Measurements from ENCODE around the gene C2orf92.

C2orf92 gene

DNA sequence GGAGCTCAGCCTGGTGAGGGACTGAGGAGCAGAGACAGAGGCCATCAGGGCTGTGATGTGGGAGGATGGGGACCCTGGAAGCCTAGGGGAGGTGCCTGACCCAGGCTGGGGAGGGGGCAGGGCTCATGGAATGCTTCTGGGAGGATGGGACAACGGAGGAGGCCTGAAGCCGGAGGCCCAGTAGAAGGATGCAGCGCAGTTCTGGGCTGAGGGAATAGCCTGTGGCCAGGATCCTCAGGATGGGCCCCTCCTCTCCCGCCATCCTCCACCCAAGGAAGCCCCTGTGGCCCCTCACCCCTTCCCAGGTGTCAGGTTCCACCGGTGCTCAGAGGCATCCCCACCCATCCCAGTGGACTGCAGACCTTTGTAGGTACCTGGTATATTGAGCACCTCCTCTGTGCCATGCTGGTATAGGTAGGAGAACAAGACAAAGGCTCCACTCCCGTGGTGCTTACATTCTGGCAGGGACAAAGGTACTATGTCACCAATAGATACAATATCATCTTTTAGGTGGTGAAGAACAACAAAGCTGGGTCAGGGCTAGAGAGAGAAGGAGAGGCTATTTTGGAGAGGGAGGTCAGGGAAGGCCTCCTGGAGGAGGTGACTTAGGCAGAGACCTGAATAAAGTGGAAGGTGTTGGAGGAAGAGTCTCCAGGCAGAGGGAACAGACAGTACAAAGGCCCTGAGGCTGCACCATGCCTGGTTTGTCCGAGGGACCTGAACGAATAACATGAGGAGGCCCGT is 46.6 kb downstream of the C2orf92 start:
- Mint-ChIP-seq H3K27ac (peak overlapping the region; percentile 97 to 99), H3K9me3 (no peaks in the 10 kb centered on the region), H3K4me3 (peak overlapping the region; percentile 95 to 96), H3K27me3 (no peaks in the 10 kb centered on the region), H3K4me1 (ENCODE audit: low read depth in 2 of 2) (peaks cover 81 to 87% of the 10 kb centered on the region in 2 donors), H3K36me3 (ENCODE audit: insufficient read depth) (peaks cover 70% of the 10 kb centered on the region)
- DNase-seq (no peak), ATAC-seq (replicated peaks) (no peak)

DNA sequence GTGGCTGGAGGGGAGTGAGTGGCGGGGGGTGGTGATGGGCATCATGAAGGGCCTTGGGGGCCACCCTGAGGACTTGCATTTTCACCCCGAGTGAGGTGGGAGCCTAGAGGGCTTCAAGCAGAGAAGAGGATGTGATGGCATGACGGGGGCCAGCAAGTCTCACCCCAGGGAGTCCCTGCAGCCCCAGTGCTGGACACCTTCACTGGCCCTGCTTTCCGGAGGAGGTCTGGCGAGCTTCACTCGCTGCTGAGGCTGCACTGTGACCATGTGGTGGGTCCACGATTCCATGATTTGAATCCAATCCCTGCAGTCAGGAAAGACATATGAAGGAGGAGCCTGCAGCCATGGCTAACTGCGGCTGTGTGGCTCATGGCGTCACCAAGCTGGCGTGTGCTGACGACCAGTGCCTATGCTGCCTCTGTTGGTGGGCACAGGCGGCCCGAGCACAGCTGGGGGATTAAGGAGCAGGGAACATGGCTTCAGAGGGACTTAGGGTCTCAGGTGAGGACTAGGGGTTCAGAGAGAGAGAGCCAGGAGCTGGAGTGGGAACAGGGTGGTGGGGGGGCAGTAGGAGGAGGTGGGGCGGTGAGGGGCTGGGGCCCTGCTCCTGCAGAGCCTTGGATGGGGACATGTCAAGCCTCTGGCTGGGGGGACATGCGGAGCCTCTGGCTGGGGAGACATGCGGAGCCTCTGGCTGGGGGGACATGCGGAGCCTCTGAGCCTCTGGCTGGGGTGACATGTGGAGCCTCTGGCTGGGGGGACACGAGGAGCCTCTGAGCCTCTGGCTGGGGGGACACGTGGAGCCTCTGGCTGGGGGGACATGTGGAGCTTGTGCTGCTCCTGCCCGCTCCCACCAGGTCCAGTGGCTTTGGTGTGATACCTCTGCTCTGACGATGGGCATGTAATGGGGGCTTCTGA is 47.4 kb downstream of the C2orf92 start:
- no peak for DNase-seq
- peaks cover 77% of the 10 kb centered on the region for H3K36me3 Mint-ChIP-seq (ENCODE audit: insufficient read depth)

GRCh38 chr2:97717613-97717995 is 48.1 kb downstream of the C2orf92 start:
- ATAC-seq (replicated peaks) (no peak), DNase-seq (no peak)
- Mint-ChIP-seq H3K36me3 (ENCODE audit: insufficient read depth) (peaks cover 79% of the 10 kb centered on the region), H3K4me3 (peak overlapping the region; percentile 95 to 96), H3K27me3 (no peaks in the 10 kb centered on the region), H3K27ac (peak overlapping the region; percentile 97 to 99), H3K9me3 (no peaks in the 10 kb centered on the region), H3K4me1 (ENCODE audit: low read depth in 2 of 2) (peaks cover 69 to 79% of the 10 kb centered on the region in 2 donors)

More for the DNA sequence above, 47.4 kb downstream of the C2orf92 start:
- no peaks in the 10 kb centered on the region for H3K27me3 Mint-ChIP-seq
- H3K4me3 Mint-ChIP-seq, result peak overlapping the region; percentile 95 to 96
- no peak for ATAC-seq (replicated peaks)
- H3K4me1 Mint-ChIP-seq (ENCODE audit: low read depth in 2 of 2), result peaks cover 74 to 81% of the 10 kb centered on the region in 2 donors
- H3K27ac Mint-ChIP-seq, result peak overlapping the region; percentile 97 to 99
- H3K9me3 Mint-ChIP-seq, result no peaks in the 10 kb centered on the region

DNA sequence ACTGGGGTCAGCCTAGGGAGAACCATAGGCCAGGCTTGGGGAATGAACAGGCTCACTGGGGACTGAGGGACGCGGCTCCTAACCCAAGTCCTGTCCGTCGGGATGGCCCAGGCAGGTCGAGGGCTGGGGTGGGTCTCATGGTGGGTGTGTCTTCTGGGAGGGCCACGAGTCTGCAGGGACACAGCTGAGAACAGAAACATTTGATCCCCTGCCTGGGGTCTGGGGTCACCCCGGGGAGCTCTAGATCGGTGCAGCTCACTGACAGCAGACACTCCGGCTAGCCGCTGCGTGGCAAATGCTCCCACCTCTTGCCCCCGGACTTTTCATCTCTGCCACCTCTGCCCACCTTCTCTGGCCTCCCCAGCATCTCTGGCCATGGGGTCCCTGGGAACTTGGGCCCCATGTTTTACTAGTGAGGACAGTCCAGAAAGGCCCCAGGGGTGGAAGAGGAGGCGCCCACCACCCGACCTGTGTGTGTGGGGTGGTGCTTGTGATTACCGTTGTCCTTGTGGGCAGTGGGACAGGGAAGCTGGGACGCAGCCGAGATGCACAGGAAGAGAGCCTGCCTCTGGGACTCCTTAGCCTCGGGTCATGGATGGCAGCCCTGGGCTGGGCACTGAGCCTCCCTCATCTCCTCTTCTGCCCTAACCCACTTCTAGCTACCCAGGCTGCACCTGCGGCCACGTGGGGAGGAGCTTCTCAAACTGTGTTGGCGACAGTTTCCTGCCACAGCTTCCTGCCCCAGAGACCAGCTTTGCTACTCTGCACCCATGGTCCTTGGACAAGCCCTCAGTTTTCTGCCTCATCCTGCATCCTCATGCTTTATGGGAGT is 48.8 kb downstream of the C2orf92 start:
- ATAC-seq (replicated peaks) (peak; percentile 85), DNase-seq (peak; percentile 73 to 77 (median 74))
- H3K27ac Mint-ChIP-seq, result peak overlapping the region; percentile 97 to 99

DNA sequence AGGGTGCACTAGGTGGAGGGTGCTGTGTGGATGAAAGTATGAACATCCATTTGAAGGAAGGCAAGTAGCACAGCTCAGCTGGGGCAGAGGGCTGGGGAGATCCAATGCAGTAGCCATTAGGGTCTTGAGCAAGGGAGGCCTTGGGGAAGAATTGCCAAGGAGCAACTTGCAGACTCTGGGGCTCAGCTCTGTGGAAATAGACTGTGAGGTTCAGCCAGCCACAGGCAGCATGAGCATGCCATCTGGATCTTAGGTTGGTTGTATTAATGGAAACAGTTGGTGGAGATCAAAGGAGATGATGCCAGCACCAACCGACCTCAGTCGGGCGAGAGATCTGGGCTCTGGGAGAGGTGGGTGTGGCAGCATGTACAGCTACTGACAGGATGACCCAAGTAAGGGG is 49.4 kb downstream of the C2orf92 start:
- Mint-ChIP-seq H3K27ac (peak overlapping the region; percentile 97 to 99), H3K4me1 (ENCODE audit: low read depth in 2 of 2) (peaks cover 70 to 80% of the 10 kb centered on the region in 2 donors), H3K4me3 (peak overlapping the region; percentile 95 to 96), H3K9me3 (no peaks in the 10 kb centered on the region), H3K36me3 (ENCODE audit: insufficient read depth) (peaks cover 85% of the 10 kb centered on the region), H3K27me3 (no peaks in the 10 kb centered on the region)
- ATAC-seq (replicated peaks) (peak; percentile 14), DNase-seq (no peak)

More for the DNA sequence above, 48.8 kb downstream of the C2orf92 start:
- Mint-ChIP-seq H3K36me3 (ENCODE audit: insufficient read depth) (peaks cover 86% of the 10 kb centered on the region), H3K4me1 (ENCODE audit: low read depth in 2 of 2) (peaks cover 72 to 80% of the 10 kb centered on the region in 2 donors), H3K27me3 (no peaks in the 10 kb centered on the region), H3K9me3 (no peaks in the 10 kb centered on the region), H3K4me3 (peak overlapping the region; percentile 95 to 96)

- H3K9me3 Mint-ChIP-seq, result no peaks in the 10 kb centered on the region
- H3K4me3 Mint-ChIP-seq, result peak overlapping the region; percentile 95 to 96
- DNase-seq (no peak), ATAC-seq (replicated peaks) (no peak)
- no peaks in the 10 kb centered on the region for H3K27me3 Mint-ChIP-seq
- peaks cover 74 to 79% of the 10 kb centered on the region in 2 donors for H3K4me1 Mint-ChIP-seq (ENCODE audit: low read depth in 2 of 2)
- H3K36me3 Mint-ChIP-seq (ENCODE audit: insufficient read depth), result peaks cover 85% of the 10 kb centered on the region
- peak overlapping the region; percentile 97 to 99 for H3K27ac Mint-ChIP-seq
Measured at GRCh38 chr2:97719362-97720155, 50.0 kb downstream of the C2orf92 start.

DNA sequence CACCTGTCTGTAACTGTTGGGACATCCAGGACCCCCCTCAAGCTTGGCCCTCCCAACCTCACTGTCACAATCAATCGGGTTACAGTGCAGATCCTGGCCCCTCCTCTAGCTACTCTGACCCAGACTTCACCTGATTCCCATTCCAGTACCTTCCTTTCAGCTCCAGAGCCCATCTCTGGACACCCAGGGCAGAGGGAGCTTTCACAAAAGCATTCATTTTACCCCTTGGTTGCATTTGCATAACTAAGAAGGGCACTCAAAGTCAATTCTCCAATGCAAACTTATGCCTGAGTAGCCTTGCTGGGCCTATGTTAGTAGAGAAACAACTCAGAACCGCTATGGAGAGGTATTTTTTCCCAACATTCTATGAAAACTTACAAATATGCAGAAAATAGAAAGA is 51.2 kb downstream of the C2orf92 start:
- Mint-ChIP-seq H3K4me1 (ENCODE audit: low read depth in 2 of 2) (peaks cover 76 to 78% of the 10 kb centered on the region in 2 donors), H3K9me3 (no peaks in the 10 kb centered on the region), H3K27me3 (no peaks in the 10 kb centered on the region), H3K4me3 (peak overlapping the region; percentile 95 to 96), H3K27ac (peak overlapping the region; percentile 90 to 99), H3K36me3 (ENCODE audit: insufficient read depth) (peaks cover 89% of the 10 kb centered on the region)
- ATAC-seq (replicated peaks) (no peak), DNase-seq (no peak)

GRCh38 chr2:97722227-97722626 is 52.7 kb downstream of the C2orf92 start:
- no peaks in the 10 kb centered on the region for H3K27me3 Mint-ChIP-seq
- H3K4me3 Mint-ChIP-seq, result peak overlapping the region; percentile 95 to 96
- H3K4me1 Mint-ChIP-seq (ENCODE audit: low read depth in 2 of 2), result peaks cover 70 to 77% of the 10 kb centered on the region in 2 donors
- ATAC-seq (replicated peaks), result no peak
- no peaks in the 10 kb centered on the region for H3K9me3 Mint-ChIP-seq
- H3K27ac Mint-ChIP-seq, result peak overlapping the region; percentile 63 to 80
- H3K36me3 Mint-ChIP-seq (ENCODE audit: insufficient read depth), result peaks cover 94% of the 10 kb centered on the region
- DNase-seq, result no peak

DNA sequence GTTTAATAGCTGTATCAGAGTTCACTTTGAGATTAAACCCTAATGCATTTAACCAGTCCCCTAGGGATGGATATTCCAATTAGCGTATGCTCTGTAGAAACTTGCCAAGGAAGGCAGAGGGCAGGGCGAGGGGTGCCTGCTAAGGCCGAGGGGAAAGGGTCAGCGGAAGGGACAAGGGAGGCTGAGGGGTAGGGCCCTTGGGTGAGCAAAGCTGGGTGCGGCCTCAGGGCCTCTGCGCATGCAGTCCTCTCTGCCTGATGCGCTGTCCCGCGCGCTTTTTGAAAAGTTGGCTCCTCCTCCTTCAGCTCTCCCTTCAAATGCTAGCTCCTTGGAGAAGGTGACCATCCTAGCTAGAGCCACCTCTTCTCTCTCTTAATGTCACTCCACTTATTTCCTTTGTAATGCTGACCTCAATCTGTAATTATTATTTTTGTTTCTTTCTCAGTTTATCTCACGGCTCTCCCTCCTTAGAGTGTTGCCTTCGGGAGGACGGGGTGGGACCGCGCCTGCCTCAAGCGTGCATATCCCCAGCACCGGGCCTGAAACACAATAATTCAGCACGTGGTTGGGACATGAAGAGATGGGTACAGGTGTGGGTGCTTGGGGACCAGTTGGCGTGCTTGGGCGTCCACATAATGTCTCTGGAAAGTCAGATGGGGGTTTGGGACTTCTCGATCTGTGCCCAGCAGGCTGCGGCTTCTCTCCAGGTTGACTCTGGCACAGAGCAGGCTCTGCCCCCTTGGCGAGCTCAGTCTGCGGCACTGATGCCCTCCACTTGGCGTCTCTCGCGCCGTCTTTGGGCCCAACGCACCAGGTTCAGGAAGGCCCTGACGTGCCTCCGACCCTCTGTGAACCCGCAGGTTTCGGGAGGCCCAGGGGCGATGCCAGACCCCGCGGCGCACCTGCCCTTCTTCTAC is 53.9 kb downstream of the C2orf92 start:
- DNase-seq (no peak), ATAC-seq (replicated peaks) (no peak)
- Mint-ChIP-seq H3K36me3 (ENCODE audit: insufficient read depth) (peaks cover 96% of the 10 kb centered on the region), H3K27me3 (no peaks in the 10 kb centered on the region), H3K4me3 (peak overlapping the region; percentile 95 to 96), H3K4me1 (ENCODE audit: low read depth in 2 of 2) (peaks cover 73 to 78% of the 10 kb centered on the region in 2 donors), H3K27ac (peak overlapping the region; percentile 63 to 80), H3K9me3 (no peaks in the 10 kb centered on the region)

DNA sequence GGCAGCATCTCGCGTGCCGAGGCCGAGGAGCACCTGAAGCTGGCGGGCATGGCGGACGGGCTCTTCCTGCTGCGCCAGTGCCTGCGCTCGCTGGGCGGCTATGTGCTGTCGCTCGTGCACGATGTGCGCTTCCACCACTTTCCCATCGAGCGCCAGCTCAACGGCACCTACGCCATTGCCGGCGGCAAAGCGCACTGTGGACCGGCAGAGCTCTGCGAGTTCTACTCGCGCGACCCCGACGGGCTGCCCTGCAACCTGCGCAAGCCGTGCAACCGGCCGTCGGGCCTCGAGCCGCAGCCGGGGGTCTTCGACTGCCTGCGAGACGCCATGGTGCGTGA is 54.5 kb downstream of the C2orf92 start:
- Mint-ChIP-seq H3K4me1 (ENCODE audit: low read depth in 2 of 2) (peaks cover 73% of the 10 kb centered on the region in 2 donors), H3K4me3 (peak overlapping the region; percentile 18 to 66), H3K9me3 (no peaks in the 10 kb centered on the region), H3K36me3 (ENCODE audit: insufficient read depth) (peaks cover 96% of the 10 kb centered on the region), H3K27me3 (no peaks in the 10 kb centered on the region), H3K27ac (peak overlapping the region in 1 of 2 donors; percentile 89)
- no peak for ATAC-seq (replicated peaks)
- DNase-seq, result no peak

DNA sequence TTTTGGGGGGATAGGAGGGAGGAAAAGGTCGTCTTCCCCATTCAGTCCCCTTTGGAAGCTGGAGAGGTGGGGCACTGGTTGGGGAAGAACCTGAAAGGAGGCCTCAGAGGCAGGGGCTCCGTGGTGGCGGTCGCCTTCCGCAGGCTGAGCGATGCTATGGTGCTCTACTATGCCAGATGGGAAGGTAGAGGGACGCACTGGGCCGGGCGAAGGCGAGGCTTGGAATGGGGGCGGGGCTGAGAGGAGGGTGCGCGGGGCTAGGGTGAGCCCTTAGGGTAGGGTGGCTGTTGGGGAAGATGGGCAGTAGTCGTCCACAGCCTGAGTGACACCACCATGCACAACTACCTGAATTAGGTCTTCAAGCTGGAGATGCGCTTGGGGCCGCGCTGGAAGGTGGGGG is 55.0 kb downstream of the C2orf92 start:
- H3K4me1 Mint-ChIP-seq (ENCODE audit: low read depth in 2 of 2), result peaks cover 70 to 71% of the 10 kb centered on the region in 2 donors
- H3K9me3 Mint-ChIP-seq, result no peaks in the 10 kb centered on the region
- peak overlapping the region in 1 of 2 donors; percentile 18 for H3K4me3 Mint-ChIP-seq
- no peaks in the 10 kb centered on the region for H3K27me3 Mint-ChIP-seq
- H3K27ac Mint-ChIP-seq, result peak overlapping the region; percentile 41 to 89
- DNase-seq (no peak), ATAC-seq (replicated peaks) (no peak)
- peaks cover 95% of the 10 kb centered on the region for H3K36me3 Mint-ChIP-seq (ENCODE audit: insufficient read depth)

Measured in effector memory CD8-positive, alpha-beta T cell (primary cell).